HG03045 (cell line): Measurements from ENCODE around the gene LRRFIP1.
"Not testable (repeated sequence)": the region's sequence is repeated elsewhere in the genome, so short reads cannot be mapped to it uniquely, and the experiment has no call there.

Experiments
- ATAC-seq: cut with Tn5 transposase; IDR thresholded peaks from one replicate; pipeline ENCODE4 v1.9.1; 2021; ENCODE audit warnings: mild to moderate bottlenecking, moderate library complexity; ENCODE audit not compliant: unreplicated experiment

The LRRFIP1 gene

GRCh38 chr2:237763812-237764211, 136.4 kb downstream of the LRRFIP1 start:
- ATAC-seq = no peak

- not testable (repeated sequence) for ATAC-seq
Measured at GRCh38 chr2:237765122-237765521, 137.7 kb downstream of the LRRFIP1 start.

- ATAC-seq = no peak
Measured at GRCh38 chr2:237765875-237766274, 138.5 kb downstream of the LRRFIP1 start.

- ATAC-seq = no peak
Measured at GRCh38 chr2:237766340-237766739, 139.0 kb downstream of the LRRFIP1 start.

- ATAC-seq = no peak
Measured at GRCh38 chr2:237772513-237772912, 145.1 kb downstream of the LRRFIP1 start.

- no peak for ATAC-seq
Measured at GRCh38 chr2:237773826-237774225, 146.4 kb downstream of the LRRFIP1 start.

GRCh38 chr2:237774811-237775553, 147.6 kb downstream of the LRRFIP1 start:
- no peak for ATAC-seq

- no peak for ATAC-seq
Measured at GRCh38 chr2:237779521-237779920, 152.1 kb downstream of the LRRFIP1 start.

GRCh38 chr2:237782181-237782580, 154.8 kb downstream of the LRRFIP1 start:
- no peak for ATAC-seq

GRCh38 chr2:237783678-237784077, 156.3 kb downstream of the LRRFIP1 start:
- ATAC-seq = not testable (repeated sequence)

- ATAC-seq = no peak
Measured at GRCh38 chr2:237786936-237787335, 159.5 kb downstream of the LRRFIP1 start.

- ATAC-seq = no peak
Measured at GRCh38 chr2:237790353-237790752, 163.0 kb downstream of the LRRFIP1 start.

GRCh38 chr2:237791977-237792727, 164.8 kb downstream of the LRRFIP1 start:
- no peak for ATAC-seq

GRCh38 chr2:237797253-237797652, 169.9 kb downstream of the LRRFIP1 start:
- ATAC-seq = no peak

GRCh38 chr2:237798236-237799059, 171.1 kb downstream of the LRRFIP1 start, which contains the start of gene RBM44:
TSS of gene RBM44 (plus strand) at chr2:237798779. CDS start at chr2:237813610, 14,831 bp downstream.
- no peak for ATAC-seq

GRCh38 chr2:237799060-237799428, 171.7 kb downstream of the LRRFIP1 start:
- no peak for ATAC-seq

- no peak for ATAC-seq
Measured at GRCh38 chr2:237801466-237801865, 174.1 kb downstream of the LRRFIP1 start.

GRCh38 chr2:237806334-237806733, 178.9 kb downstream of the LRRFIP1 start:
- no peak for ATAC-seq

GRCh38 chr2:237815637-237816036, 188.2 kb downstream of the LRRFIP1 start:
- no peak for ATAC-seq

GRCh38 chr2:237816531-237816930, 189.1 kb downstream of the LRRFIP1 start:
- no peak for ATAC-seq

- ATAC-seq = no peak
Measured at GRCh38 chr2:237818066-237818473, 190.7 kb downstream of the LRRFIP1 start.
